HG03196 (cell line): ENCODE measurements around the gene FBXW2.
A peak's percentile ranks its signal among the peaks of the same experiment; 100 is the strongest.

Source experiments
- ATAC-seq: cut with Tn5 transposase; IDR thresholded peaks from one replicate; pipeline ENCODE4 v1.9.1; 2021; ENCODE audit not compliant: unreplicated experiment

FBXW2 gene

GRCh38 chr9:120715389-120715924 is 77.8 kb downstream of the FBXW2 start:
- ATAC-seq, result no peak

- no peak for ATAC-seq
Observed at GRCh38 chr9:120714846-120715388, 78.3 kb downstream of the FBXW2 start.

- peak; percentile 93 for ATAC-seq
Observed at GRCh38 chr9:120714088-120714845, 78.9 kb downstream of the FBXW2 start, which contains the start of gene MEGF9. TSS of gene MEGF9 (minus strand) at chr9:120714470. CDS start at chr9:120714358, 112 bp downstream.

- no peak for ATAC-seq
Observed at GRCh38 chr9:120713257-120714087, 79.7 kb downstream of the FBXW2 start.

- no peak for ATAC-seq
Observed at GRCh38 chr9:120712539-120713031, 80.6 kb downstream of the FBXW2 start.

GRCh38 chr9:120711841-120712538 is 81.2 kb downstream of the FBXW2 start:
- ATAC-seq, result no peak

- no peak for ATAC-seq
Observed at GRCh38 chr9:120711354-120711753, 81.9 kb downstream of the FBXW2 start.

- ATAC-seq, result no peak
Observed at GRCh38 chr9:120710110-120710981, 82.9 kb downstream of the FBXW2 start.

GRCh38 chr9:120708526-120709224 is 84.5 kb downstream of the FBXW2 start:
- ATAC-seq, result no peak

GRCh38 chr9:120707170-120707569 is 86.0 kb downstream of the FBXW2 start:
- ATAC-seq, result no peak
